Endothelial cell of umbilical vein (primary cell): Measurements from ENCODE around the gene GAN.

ENCODE experiments used
- CTCF ChIP-seq, 2 donors: IDR thresholded peaks; 1 replicate in 1 of 2; 2 replicates in 1 of 2; pipeline ENCODE4 v1.5.1; 2011; ENCODE audit warnings: low read length in 2 of 2, mild to moderate bottlenecking in 2 of 2, moderate library complexity in 2 of 2, control low read depth in 1 of 2, inconsistent platforms in 1 of 2, low read depth in 1 of 2; ENCODE audit not compliant: insufficient read depth in 1 of 2; ENCODE audit errors: extremely low read depth in 1 of 2
- MAX ChIP-seq: IDR thresholded peaks from 2 replicates; pipeline ENCODE4 v1.6.1; 2011; ENCODE audit not compliant: insufficient read depth, insufficient read length
- POLR2A ChIP-seq: IDR thresholded peaks from 2 replicates; pipeline ENCODE4 v1.6.1; 2012; ENCODE audit warnings: low read depth, mild to moderate bottlenecking, control low read depth, low read length

GRCh38 chr16:81353895-81354294 is 39.1 kb downstream of the GAN start:
- TF ChIP-seq CTCF (IDR thresholded peaks at IDR 0.05; ENCODE audit: extremely low read depth in 1 of 2, insufficient read depth in 1 of 2, low read depth in 1 of 2, low read length in 2 of 2) (no peak), MAX (no peak), POLR2A (no peak)
